HG02970 (cell line): Measurements from ENCODE around the gene SLC35G6.

Experiments used
- ATAC-seq: cut with Tn5 transposase; IDR thresholded peaks from one replicate; pipeline ENCODE4 v1.9.1; 2021; ENCODE audit warnings: mild to moderate bottlenecking, moderate library complexity, moderate number of reproducible peaks; ENCODE audit not compliant: unreplicated experiment, low FRiP score

The SLC35G6 gene

DNA sequence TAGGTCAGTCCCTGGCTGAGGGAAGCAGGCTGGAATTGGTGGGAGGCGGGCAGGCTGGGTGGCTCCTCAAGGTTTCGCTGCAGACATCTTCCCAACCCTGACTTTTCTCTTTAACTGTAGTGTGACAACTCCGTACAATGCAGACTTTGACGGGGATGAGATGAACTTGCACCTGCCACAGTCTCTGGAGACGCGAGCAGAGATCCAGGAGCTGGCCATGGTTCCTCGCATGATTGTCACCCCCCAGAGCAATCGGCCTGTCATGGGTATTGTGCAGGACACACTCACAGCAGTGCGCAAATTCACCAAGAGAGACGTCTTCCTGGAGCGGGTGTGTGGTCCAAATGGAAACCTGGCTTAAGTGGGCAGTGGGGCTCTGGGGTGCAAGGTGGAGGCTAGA is 17.9 kb downstream of the SLC35G6 start:
- ATAC-seq = no peak

DNA sequence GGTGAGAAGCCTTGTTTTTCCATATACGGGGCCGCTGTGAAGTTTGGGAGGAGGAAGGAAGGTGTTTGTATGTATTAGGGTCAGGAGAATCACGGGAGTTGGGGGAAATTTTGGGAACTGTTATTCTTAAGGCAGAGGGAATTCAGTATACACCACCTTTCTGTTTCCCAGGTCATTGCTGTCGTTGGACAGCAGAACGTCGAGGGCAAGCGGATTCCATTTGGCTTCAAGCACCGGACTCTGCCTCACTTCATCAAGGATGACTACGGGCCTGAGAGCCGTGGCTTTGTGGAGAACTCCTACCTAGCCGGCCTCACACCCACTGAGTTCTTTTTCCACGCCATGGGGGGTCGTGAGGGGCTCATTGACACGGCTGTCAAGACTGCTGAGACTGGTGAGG is 20.5 kb downstream of the SLC35G6 start:
- no peak for ATAC-seq

DNA sequence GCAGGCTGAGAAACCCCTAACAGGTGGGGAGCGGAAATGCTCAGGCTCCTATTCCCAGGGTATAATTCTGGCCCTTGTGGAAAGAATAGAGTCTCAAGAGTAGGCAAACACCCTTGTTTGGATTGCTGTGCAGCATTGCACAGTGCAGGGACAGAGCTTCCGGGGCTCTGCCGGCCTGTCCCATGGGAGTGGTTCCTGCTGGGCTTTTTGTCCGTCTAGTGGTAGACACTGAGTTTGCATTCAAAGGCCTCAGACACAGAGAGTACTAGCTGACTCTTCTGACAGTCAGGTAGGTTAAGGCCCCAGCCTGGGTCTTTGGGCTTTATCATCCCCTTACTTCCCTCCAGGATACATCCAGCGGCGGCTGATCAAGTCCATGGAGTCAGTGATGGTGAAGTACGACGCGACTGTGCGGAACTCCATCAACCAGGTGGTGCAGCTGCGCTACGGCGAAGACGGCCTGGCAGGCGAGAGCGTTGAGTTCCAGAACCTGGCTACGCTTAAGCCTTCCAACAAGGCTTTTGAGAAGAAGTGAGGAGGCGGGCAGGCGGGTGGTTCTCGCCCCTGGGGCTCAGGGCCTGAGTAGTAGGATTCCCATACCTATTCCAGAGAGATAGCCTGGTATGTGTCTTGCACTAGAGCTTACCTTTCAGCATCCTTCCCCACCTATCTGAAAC is 21.1 kb downstream of the SLC35G6 start:
- ATAC-seq = no peak

DNA sequence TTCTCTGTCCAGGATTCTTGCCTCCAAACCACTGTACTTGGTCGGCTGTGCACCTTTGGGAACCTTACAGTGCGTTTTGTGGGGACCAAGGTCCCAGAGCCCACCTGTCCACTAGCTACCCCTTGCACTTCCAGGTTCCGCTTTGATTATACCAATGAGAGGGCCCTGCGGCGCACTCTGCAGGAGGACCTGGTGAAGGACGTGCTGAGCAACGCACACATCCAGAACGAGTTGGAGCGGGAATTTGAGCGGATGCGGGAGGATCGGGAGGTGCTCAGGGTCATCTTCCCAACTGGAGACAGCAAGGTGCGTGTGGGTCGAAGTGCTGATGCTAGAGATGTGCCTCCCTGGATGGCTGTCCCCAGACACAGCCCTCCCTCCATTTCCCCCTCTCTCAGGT is 21.7 kb downstream of the SLC35G6 start:
- ATAC-seq = no peak

GRCh38 chr17:7503521-7503920 is 22.3 kb downstream of the SLC35G6 start:
- ATAC-seq = no peak

GRCh38 chr17:7508145-7508544 is 26.9 kb downstream of the SLC35G6 start:
- ATAC-seq = no peak

GRCh38 chr17:7508846-7509245 is 27.6 kb downstream of the SLC35G6 start:
- no peak for ATAC-seq

DNA sequence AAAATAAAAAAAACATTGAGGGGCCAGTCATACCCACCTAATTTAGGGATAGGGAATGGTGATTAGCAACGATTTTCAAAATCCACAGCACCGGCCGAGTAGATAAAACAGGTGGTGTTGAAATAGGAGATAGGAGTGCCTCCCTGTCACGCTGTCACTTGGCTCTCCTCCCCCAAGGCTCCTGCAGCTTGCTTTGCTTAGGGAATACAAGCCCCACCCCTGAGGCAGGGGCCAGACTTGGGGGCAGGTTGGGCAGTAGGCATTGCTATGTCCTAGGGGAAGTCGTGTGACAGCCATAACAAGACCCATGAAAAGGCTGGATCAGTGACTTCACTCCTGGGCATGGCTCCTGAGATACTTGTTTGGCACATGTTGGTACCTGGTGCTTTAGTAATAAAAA is 28.7 kb downstream of the SLC35G6 start:
- ATAC-seq = no peak

GRCh38 chr17:7511108-7511507 is 29.9 kb downstream of the SLC35G6 start:
- no peak for ATAC-seq

- ATAC-seq = no peak
These were observed 30.9 kb downstream of the SLC35G6 start for GRCh38 chr17:7512105-7512504.

DNA sequence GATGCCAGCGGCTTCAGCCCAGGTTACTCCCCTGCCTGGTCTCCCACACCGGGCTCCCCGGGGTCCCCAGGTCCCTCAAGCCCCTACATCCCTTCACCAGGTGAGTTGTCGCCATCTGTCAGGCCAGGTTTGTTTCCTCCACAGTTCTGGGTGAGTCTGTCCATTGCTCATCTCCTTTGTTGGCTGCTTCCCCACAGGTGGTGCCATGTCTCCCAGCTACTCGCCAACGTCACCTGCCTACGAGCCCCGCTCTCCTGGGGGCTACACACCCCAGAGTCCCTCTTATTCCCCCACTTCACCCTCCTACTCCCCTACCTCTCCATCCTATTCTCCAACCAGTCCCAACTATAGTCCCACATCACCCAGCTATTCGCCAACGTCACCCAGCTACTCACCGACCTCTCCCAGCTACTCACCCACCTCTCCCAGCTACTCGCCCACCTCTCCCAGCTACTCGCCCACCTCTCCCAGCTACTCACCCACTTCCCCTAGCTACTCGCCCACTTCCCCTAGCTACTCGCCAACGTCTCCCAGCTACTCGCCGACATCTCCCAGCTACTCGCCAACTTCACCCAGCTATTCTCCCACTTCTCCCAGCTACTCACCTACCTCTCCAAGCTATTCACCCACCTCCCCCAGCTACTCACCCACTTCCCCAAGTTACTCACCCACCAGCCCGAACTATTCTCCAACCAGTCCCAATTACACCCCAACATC is 31.7 kb downstream of the SLC35G6 start:
- no peak for ATAC-seq

GRCh38 chr17:7513850-7514419 is 32.7 kb downstream of the SLC35G6 start:
- no peak for ATAC-seq

DNA sequence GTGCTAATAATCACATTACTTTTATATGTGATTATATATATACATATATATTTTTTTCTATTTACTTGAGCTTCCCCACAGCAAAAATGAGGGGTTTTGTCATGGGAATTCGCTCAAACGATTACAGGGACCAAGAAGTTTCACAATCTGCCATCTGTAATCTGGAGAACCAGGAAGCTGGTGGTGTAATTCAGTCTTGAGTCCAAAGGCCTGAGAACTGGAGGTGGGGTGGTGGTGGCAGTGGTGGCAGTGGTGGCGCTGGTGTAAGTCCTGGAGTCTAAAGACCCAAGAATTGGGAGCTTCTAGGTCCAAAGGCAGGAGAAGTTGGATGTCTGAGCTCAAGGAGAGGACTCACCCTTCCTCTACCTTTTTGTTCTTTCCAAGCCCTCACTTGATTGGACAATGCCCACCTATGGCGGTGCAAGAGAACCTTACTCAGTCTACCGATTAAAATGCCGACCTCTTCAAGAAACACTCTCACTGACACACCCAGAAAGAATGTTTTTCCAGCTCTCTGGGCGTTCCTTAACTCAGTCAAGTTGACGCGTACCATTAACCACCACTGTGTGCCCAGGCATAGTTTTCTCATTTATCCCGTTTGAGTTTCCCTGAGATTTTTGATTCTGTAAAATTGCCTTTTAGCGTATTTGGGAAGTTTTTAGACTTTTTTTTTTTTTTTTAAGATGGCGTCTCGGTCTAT is 34.8 kb downstream of the SLC35G6 start:
- ATAC-seq = no peak

GRCh38 chr17:7523033-7523432 is 41.8 kb downstream of the SLC35G6 start:
- ATAC-seq = no peak

- no peak for ATAC-seq
These were observed 47.6 kb downstream of the SLC35G6 start for GRCh38 chr17:7528842-7529241.

GRCh38 chr17:7530023-7530900 is 49.0 kb downstream of the SLC35G6 start:
- no peak for ATAC-seq
